Right hindlimb (tissue), 1 donor: ENCODE results near the gene MYT1.
"Not testable (repeated sequence)": the region's sequence is repeated elsewhere in the genome, so short reads cannot be mapped to it uniquely, and the experiment has no call there.

Experiments
- DNase-seq: peaks from one replicate; pipeline ENCODE4 v3.0.0-alpha.2; 2018

MYT1 gene

DNA sequence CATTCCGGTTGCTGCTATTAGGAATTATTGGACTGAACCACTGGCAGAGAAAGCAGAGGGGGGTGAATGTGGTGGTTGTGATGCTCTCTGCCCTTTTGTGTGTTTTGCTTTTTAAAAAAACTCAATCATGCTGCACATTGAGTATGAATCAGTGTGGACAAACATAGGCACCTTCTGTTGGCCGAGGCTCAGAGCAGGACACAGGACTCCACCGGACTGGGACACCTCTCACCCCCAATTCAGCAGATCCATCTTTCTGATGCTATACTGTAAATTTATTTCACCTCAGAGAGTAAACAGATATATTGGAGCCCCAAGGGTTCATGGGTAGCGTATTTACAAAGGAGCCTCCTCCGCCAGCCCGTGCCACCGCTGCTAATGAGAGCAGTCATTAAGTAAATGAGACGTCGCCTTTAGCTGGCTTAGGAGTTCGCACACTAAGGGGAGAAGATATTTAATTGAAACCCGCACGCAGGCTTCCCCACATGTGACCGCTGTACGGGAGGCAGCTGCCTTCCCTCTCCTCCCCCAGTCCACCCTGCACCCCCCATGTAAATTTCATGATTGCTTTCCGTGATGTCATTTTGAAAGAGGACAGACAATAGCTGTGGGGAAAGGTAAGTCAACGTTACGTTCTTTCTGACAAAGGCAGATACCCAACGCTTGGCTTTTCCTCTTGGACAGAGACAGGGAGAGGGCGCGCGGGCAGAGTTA is at the start of gene MYT1:
Gene MYT1 (plus strand): TSS at position 330 of the 714 bp plus-strand sequence. CDS start 34,410 bp downstream, outside the sequence.
- DNase-seq = no peak

DNA sequence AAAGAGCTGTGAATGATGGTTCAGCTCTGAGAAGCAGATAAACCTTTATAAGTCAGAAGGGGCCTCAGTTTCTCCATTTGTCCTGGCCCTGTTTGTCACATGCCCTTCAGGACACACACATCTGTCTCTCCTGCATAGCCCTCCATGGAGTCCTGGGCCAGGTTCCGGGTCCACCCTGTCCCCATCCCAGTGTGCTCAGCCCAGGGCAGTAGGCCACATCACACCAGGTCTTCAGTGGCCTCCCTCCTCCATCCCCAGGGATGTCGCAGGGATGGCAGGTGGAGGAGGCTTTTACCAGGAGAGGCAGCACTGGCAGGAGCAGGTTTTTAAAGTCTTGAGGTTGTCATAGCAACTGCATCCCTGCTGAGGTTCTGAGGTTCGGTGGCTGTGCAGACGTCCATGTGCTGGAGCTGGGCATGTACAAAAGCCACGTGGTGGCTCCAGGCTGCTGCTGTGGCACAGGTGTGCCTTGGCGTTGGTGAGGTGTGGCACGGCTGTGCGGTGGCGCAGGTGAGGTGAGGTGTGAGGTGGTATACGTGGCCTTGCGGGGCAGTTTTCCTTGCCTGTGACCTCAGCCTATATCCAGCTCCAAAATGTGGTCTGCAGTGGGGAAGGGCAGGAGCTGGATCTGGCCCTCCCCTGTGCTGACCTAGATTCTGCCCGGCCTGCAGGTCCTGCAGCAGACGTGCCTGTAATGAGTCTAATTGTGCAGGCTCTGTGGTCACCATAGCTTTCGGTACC is 48.9 kb upstream of the MYT1 start:
- peak; percentile 12 for DNase-seq

DNA sequence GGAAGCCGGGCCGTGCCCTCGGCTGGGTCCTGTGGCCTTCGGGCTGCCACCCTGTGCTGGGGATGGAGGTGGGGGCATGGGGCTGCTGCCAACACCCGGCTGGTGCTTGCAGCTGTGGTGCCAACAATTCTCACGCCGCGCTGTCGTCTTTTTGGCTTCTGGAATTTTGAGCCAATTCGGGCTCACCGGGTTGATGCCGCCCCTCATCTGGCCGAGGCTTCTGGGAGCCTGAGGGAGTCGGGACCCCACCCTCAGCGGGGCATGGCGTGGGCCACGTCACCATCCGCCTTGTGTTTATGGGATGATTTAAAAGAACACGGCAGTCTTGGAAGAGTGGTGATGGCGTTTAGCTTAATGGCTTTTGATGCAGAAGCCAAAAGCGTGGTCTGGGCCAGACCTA is 48.2 kb upstream of the MYT1 start:
- DNase-seq = peak; percentile 18

DNA sequence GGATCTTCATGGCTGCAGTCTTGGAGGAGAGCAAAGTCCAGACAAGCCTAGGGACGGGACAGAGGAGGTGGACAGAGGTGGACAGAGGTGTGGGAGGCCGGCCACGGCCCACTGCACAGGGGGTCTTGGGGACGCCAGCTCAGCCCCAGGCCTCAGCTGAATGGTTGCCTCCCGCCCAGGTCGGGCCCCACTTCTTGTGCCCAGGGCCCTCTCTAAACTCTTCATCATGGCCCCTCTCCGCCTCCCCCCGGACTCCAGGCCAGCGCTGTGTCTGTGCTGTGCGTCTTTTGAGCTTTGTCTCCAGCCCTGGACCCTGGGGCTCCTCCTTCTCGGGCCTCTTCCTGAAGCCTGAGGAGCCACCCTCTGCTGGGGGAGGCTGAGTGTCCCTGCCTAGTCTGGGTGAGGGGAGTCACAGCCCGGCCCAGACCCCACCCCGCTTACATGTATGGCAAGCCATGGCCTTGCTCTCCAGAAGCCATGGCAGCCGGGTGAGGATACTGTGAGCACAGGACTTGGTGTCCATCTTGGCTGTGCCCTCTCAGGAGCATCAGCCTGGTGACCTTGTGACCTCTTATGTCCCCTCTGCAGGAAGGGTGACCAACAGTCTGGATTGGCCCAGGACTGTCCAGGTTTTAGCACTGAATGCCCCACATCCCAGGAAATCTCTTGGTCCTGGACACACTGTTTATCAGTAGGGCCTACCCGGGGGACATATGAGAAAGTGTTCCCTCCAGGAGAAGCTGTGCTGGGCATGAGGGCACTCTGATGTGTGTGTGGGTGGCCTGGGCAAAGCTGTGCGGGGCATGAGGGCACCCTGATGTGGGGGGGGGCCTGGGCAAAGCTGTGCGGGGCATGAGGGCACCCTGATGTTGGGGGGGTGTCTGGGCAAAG is 47.5 kb upstream of the MYT1 start:
- peak; percentile 10 for DNase-seq

DNA sequence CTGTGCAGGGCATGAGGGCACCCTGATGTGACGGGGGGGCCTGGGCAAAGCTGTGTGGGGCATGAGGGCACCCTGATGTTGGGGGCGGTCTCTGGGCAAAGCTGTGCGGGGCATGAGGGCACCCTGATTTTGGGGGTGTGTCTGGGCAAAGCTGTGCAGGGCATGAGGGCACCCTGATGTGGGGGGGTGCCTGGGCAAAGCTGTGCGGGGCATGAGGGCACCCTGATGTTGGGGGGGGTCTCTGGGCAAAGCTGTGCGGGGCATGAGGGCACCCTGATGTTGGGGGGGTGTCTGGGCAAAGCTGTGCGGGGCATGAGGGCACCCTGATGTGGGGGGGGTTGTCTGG is 46.8 kb upstream of the MYT1 start:
- DNase-seq = not testable (repeated sequence)

DNA sequence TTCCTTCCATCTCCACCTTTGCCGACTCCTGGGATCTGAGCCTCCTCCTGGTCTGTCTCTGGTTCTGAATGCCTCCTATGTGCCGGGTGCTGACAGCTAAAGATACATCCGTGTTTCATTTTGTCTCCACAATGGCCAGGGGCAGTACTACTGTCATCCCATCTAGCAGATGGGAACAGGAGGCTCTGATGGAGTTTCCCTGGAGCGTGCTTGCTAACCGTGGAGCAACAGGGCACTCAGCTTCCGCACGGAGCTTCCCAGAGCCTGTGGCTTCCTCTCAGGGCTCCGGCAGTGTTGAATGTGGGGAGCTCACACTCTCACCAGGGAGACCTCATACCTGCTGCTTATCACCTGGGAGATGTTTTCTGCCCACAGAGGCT is 45.0 kb upstream of the MYT1 start:
- no peak for DNase-seq

DNA sequence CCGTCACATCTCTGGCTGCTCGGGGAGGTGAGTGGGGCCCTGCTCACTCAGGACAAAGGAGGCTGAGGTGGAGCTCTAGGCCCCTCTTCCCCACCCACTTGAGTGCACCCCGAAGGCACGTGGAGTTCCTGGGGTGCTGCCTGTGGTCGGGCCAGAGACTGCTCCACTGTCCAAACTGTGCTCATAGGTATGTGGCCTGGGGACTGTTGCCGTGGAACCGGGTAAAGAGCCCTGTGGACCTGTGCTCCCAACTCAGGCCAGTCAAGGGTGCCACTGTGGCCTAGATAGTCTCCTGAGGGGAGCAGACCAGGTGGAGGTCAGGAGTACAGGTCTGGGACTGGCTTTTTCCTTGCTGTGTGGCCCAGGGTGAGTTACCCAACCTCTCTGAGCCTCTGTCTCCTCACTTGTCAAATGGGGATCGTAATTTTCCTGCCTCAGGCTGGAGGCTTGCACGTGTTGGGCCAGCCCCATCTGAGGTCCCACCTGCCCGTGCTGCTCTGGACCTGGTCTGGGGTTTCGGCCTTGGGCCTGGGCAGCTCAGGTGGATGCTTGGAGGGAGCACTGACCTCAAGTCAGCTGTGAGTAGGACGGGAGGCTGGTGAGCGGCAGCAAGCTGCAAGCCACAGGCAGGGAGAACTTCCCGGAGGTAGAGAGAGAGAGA is 44.4 kb upstream of the MYT1 start:
- DNase-seq = no peak

DNA sequence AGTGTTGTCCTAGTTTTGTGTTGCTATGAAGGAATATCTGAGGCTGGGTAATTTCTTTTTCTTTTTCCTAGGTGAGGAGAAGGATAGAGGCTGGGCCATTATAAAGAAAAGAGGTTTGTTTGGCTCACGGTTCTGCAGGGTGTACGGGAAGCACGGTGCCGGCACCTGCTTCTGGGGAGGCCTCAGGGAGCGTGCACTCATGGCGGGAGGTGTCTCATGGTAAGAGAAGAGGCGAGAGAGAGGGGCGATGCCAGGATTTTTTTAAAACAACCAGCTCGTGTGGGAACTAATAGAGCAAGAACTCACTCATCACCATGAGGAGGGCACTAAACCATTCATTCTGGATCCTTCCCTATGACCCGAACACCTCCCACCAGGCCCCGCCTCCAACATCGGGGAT is 42.7 kb upstream of the MYT1 start:
- peak; percentile 5 for DNase-seq

DNA sequence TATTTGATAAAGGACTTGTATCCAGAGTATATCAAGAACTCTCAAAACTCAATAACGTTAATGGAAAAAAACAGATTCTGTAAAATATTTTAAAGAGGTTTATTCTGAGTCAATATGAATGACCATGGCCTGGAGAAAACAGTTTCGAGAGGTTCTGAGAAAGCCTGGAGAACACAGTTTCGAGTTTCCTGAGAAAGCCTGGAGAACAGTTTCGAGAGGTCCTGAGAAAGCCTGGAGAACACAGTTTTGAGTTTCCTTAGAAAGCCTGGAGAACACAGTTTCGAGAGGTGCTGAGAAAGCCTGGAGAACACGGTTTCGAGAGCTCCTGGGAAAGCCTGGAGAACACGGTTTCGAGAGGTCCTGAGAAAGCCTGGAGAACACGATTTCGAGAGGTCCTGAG is 41.3 kb upstream of the MYT1 start:
- DNase-seq = not testable (repeated sequence)

DNA sequence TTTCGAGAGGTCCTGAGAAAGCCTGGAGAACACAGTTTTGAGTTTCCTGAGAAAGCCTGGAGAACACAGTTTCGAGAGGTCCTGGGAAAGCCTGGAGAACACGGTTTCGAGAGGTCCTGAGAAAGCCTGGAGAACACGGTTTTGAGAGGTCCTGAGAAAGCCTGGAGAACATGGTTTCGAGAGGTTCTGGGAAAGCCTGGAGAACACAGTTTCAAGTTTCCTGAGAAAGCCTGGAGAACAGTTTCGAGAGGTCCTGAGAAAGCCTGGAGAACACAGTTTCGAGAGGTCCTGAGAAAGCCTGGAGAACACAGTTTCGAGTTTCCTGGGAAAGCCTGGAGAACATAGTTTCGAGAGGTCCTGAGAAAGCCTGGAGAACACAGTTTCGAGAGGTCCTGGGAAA is 40.7 kb upstream of the MYT1 start:
- not testable (repeated sequence) for DNase-seq

DNA sequence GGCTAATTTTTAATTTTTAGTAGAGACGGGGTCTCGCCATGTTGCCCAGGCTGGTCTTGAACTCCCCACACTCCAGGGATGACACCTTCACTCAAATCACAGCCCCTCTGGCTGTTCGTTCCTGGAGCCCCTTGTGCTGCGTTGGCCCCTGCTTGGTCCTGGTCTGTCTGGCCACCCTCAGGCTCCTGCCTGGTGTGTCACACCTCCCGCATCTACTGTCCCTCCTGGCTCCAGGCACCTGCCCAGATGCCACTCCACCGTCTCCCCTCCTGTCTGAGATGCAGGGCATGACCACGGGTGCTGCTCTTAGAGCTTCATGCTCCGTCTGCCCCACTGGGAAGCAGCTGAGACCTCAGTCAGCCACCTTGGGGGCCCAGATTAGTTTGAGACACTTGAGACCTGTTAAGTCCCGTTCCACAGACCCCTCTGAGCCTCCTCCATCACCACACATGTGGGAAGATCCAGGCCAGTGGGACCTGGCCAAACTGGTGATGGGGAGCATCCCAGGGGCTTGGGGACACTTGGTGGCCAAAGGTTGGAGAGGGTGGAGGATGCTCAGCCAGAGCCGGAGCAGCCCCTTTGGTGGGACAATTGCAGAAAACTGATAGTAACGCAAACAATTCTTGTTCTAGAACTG is 35.0 kb upstream of the MYT1 start:
- peak; percentile 3 for DNase-seq

DNA sequence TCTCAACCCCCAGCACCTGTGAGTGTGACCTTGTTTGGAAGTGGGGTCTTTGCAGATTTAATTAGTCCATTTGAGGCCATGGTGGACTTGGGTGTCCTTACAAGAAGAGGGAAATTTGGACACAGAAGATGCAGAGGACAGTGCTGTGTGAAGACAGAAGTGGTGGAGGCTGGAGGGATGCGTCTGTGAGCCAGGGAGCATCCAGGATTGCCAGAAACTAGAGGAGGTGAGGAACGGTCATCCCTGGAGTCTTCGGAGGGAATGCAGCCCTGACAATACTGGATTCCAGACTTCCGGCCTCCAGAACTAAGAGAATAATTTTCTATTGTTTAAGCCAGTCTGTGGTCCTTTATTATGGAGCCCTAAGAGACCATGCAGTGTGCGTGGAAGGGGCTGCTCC is 34.0 kb upstream of the MYT1 start:
- DNase-seq = peak; percentile 6

DNA sequence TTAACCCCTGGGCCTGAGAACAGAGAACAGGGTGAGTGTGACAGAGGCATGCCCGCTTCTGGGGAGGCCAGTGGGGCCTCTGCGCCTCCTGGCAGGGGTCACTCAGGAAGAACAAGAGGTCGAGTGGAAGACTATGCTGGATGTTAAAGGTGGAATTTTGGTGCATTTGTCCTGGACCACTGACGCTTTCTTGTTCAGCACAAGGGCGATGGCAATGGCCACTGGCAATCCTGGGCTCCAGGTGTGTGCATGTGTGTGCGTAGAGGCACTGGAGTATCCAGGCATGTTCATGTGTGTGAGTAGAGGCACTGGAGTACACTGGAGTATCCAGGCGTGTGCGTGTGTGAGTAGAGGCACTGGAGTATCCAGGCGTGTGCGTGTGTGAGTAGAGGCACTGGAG is 33.4 kb upstream of the MYT1 start:
- peak; percentile 6 for DNase-seq

DNA sequence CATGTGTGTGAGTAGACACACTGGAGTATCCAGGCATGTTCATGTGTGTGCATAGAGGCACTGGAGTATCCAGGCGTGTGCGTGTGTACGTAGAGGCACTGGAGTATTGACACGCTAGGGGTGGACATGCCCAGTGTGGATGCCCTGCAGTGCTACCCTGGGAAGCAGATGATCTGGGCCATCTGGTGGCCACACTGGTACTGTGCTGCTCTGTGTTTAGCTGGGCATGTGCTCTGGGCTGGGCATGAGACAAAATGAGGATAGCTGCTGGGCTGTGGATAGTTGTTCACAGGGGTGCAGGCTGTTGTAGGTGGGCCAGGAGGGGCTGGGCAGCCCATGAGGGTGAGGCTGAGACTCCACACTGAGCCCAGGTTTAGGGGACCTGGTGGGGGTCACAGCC is 32.8 kb upstream of the MYT1 start:
- DNase-seq = peak; percentile 4

DNA sequence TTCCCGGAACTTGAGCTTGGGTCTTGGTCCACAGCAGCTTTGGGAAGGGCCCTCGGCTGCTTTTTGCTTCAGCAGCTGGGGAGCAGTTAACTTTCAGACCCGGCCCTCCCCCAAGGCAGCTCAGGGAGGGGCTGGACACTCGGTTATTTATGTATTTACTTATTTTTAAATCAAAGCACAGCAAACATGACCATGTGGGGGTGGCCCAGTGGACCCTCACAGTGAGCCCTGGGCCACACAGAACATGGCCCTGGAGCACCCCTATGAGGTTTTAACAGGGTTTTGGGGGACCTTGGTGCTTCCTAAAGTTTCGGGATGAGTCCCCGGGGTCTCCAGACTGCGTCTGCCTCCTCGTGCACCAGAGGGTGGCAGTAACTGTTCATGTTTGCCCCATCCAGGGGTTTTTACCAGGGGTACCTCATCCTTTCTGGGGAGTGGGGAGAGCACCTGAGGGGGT is 30.3 kb upstream of the MYT1 start:
- DNase-seq = peak; percentile 9

DNA sequence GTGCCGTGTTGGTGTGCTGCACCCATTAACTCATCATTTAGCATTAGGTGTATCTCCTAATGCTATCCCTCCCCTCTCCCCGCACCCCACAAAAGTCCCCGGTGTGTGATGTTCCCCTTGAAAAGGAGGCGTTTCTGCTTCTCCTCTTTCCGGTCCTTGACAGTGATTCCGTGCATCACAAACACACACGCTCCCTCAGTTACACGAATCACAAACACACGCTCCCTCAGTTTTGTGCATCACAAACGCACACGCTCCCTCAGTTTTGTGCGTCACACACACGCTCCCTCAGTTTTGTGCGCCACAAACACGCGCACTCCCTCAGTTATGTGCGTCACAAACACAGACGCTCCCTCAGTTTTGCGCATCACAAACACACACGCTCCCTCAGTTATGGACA is 29.5 kb upstream of the MYT1 start:
- not testable (repeated sequence) for DNase-seq

DNA sequence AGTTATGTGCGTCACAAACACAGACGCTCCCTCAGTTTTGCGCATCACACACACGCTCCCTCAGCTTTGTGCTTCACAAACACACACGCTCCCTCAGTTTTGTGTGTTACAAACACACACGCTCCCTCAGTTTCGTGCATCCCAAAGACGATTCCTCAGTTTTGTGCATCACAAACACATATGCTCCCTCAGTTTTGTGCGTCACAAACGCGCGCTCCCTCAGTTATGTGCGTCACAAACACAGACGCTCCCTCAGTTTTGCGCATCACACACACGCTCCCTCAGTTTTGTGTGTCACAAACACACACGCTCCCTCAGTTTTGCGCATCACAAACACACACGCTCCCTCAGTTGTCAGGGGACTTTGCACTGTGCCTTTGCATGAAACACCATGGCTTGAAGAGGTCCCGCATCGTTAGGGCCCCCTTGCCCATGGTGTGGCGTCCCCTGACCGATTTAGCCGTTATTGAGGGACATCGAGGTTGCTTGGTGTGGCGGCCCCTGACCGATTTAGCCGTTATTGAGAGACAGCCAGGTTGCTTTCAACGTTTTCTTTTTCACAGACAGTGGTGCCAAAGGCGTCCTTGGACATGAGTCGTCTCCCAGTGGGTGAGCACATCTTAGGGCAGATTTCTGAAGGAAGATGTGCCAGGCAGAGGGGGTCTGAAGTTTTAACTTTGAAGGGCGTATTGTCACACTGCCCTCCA is 28.1 kb upstream of the MYT1 start:
- no peak for DNase-seq

DNA sequence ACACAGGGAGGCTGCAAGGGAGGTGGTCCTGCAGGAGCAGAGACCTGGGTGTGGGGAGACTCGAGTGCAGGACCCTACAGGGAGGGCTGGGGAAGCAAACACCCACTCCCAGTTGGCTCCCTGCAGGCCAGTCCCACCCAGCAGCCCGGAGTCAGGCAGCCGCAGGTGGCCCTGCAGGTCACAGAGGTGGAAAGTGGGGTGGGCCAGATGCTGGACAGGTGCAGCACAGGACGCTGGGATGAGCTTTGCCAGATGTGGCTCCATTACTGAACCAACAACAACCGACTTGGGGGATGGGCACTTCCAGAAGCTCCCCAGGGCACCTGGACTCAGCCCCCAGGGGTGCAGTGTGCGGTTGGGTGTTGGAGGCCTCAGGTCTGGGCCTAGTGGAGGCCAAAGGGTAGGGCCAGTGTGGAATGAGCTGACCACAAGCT is 26.6 kb upstream of the MYT1 start:
- DNase-seq = peak; percentile 4

DNA sequence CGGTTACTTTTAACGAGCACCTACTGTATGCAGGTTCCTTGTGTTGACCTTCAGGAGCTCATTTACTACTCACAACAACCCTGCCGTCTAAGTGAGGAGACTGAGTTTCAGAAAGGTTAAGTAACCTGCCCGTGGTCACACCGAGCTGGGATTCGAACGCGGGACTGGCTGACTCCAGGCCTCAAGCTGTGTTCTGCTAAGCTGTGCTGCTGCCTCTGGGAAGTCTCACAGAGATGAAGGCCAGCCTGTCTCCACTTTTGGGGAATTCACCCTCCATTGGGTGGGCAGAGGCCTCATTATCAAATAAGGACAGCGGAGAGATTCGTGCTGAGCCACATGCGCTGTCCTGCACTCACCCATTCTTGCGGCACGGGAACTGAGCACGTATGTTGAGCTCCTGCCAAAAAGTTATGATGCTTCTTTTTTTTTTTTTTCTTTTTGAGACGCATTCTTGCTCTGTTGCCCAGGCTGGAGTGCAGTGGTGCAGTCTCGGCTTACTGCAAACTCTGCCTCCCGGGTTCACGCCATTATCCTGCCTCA is 25.9 kb upstream of the MYT1 start:
- DNase-seq = no peak

DNA sequence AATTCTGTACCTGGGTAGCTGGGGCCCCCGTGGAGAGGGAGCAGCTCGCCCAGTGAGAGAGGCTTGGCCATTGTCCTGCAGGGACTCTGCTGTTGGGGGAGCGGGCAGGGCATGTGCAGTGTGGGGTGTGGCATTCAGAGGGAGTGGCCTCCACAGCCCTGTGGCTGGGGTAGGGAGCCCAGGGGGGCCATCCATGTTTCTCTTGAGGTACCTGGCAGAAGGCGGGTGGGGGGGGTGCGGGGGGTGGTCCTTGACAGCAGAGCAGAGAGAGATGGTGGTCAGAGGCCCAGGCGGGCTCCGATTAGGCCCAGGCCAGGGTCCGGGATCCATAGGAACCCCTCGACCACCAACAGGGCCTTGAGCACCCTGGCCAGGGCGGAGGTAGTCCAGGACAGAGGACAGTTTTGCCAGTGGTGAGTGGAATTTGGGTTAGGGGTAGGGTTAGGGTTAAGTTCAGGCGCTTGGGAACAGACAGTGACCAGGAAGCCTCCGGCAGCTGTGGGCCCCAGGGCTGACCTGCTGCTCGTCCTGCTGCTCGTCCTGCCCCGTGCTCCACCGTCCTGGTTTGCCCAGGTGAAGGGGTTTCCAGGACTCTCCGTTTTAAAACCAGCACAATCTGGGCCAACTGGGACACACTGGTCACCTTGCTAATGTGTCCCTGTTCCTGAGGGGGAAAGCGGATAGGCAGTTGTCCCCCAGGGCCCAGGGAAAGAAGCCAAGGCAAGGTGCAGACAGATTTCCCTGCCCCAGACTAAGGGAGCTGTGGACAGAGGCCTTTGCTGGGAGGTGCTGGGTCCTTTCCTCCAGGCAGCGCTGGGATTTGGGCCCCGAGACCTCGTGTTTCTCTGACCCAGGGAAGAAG is 24.8 kb upstream of the MYT1 start:
- no peak for DNase-seq
